C4-2B (cell line): Measurements from ENCODE around the gene KCNH6.

ENCODE experiments used
- CTCF ChIP-seq: fragments of 450-650 bp; conservative IDR thresholded peaks from 2 replicates; pipeline ENCODE4 v1.5.1; 2017; ENCODE audit warnings: mild to moderate bottlenecking
- ZFX ChIP-seq: fragments of 450-650 bp; IDR thresholded peaks from 2 replicates; pipeline ENCODE4 v1.6.1; 2017

DNA sequence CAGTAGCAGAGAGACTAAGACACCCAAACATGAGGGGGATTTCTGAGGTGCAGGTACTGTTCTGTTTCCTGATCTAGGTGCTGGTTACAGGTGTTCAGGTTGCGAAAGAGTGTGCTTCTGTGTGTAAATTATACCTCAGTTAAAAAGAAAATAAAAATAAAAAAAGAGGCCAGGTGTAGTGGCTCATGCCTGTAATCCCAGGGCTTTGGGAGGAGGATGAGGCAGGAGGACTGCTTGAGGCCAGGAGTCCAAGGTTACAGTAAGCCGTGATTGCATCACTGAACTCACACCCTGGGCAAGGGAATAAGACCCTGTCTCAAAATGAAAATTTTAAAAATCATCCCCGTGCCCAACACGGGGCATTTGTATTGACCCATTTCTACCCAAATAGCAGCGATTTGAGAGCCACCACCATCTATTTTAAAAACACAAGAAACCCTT is 23.9 kb downstream of the KCNH6 start:
- no peak for TF ChIP-seq CTCF
- TF ChIP-seq ZFX = no peak
